ENCODE measurements around the gene SLC2A5. TPM values are rescaled to one million over a fixed set of nuclear protein-coding genes. Genes with fewer than 3 reads are reported as not detected.

Gene SLC2A5
- total and polyA plus RNA-seq, 2 donors (not counting 3 experiments of a cell fraction or from before 2014, with no cell fraction given), result not detected

DNA sequence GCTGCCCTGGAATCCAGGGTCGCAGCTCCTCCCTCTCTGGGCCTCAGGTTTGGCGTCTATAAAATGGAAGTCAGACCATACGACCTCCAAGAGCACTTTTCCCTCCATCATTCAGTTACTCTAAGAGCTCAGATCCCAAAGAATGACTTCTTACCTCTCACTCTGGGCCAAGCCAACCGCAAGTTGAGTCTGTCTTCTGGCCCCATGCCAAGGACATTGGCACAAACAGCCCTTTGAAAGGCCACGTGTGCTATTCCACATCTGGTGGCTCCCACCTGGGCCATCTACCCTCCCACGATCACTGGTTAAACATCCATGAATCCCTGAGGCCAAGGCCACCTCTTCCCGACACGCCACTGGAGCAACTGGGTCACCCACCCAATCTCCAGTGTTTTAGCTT is 55.6 kb downstream of the SLC2A5 start:
- no TSS peak for BruUV-seq (replicated peaks)
- ChIA-PET POLR2A (no interaction called here), CTCF (interaction anchor here (2.3 to 3.7 kb wide), 2 partner anchors 9 to 88 kb away, joined by 9 to 45 read pairs; no protein-coding TSS in a partner anchor)
- TF ChIP-seq GATA2 (IDR thresholded peaks at IDR 0.05; ENCODE audit: insufficient read depth, insufficient read length, low read depth, low read length) (no peak), POLR2AphosphoS5 (IDR thresholded peaks at IDR 0.05; ENCODE audit: insufficient read depth, low read depth, low read length) (no peak), POLR2A (IDR thresholded peaks at IDR 0.05; ENCODE audit: low read depth, low read length) (no peak), FOS (IDR thresholded peaks at IDR 0.05; ENCODE audit: borderline replicate concordance, insufficient read depth, low read length) (no peak), MYC (IDR thresholded peaks at IDR 0.05; ENCODE audit: low read depth, low read length) (no peak), EZH2 (IDR thresholded peaks at IDR 0.05; ENCODE audit: borderline replicate concordance, low read depth, low read length, severe bottlenecking) (no peak), JUN (IDR thresholded peaks at IDR 0.05; ENCODE audit: borderline replicate concordance, insufficient read depth, insufficient read length, low read depth) (no peak)
- TF ChIP-seq, protein P1, sequence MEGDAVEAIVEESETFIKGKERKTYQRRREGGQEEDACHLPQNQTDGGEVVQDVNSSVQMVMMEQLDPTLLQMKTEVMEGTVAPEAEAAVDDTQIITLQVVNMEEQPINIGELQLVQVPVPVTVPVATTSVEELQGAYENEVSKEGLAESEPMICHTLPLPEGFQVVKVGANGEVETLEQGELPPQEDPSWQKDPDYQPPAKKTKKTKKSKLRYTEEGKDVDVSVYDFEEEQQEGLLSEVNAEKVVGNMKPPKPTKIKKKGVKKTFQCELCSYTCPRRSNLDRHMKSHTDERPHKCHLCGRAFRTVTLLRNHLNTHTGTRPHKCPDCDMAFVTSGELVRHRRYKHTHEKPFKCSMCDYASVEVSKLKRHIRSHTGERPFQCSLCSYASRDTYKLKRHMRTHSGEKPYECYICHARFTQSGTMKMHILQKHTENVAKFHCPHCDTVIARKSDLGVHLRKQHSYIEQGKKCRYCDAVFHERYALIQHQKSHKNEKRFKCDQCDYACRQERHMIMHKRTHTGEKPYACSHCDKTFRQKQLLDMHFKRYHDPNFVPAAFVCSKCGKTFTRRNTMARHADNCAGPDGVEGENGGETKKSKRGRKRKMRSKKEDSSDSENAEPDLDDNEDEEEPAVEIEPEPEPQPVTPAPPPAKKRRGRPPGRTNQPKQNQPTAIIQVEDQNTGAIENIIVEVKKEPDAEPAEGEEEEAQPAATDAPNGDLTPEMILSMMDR (IDR thresholded peaks at IDR 0.05; ENCODE audit: extremely low read depth in 1 of 2, insufficient read depth in 1 of 2, low read depth in 1 of 2, low read length in 2 of 2), result no peak
- TF ChIP-seq, protein P2, sequence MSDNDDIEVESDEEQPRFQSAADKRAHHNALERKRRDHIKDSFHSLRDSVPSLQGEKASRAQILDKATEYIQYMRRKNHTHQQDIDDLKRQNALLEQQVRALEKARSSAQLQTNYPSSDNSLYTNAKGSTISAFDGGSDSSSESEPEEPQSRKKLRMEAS (IDR thresholded peaks at IDR 0.05; ENCODE audit: insufficient read depth, insufficient read length), result no peak
- Histone ChIP-seq H3K79me2 (ENCODE audit: control insufficient read depth, insufficient read depth, low read length) (no peaks in the 10 kb centered on the region), H3K9me1 (replicated peaks; ENCODE audit: control insufficient read depth, extremely low read depth, insufficient read depth, low read length) (no peaks in the 10 kb centered on the region), H3K27me3 (ENCODE audit: control insufficient read depth in 2 of 2, insufficient read depth in 2 of 2, low read length in 2 of 2) (no peaks in the 10 kb centered on the region), H3K4me1 (ENCODE audit: control insufficient read depth, extremely low read depth, insufficient read depth, low read length) (peaks cover 12% of the 10 kb centered on the region), H3K4me2 (ENCODE audit: insufficient read depth, low read length) (no peak overlapping the region), H3K9me3 (replicated peaks; ENCODE audit: control insufficient read depth, insufficient read depth, low read length) (no peaks in the 10 kb centered on the region), H4K20me1 (replicated peaks; ENCODE audit: control insufficient read depth, extremely low read depth, insufficient read depth, low read length) (no peaks in the 10 kb centered on the region), H3K36me3 (ENCODE audit: control insufficient read depth in 2 of 2, extremely low read depth in 1 of 2, insufficient read depth in 2 of 2, low read length in 2 of 2) (no peaks in the 10 kb centered on the region), H2AFZ (ENCODE audit: low read depth, low read length) (no peak overlapping the region), H3K9ac (replicated peaks; ENCODE audit: extremely low read depth, insufficient read depth, low read length) (no peak overlapping the region), H3K27ac (ENCODE audit: insufficient read depth, low read depth, low read length) (no peak overlapping the region), H3K4me3 (replicated peaks in 1 of 3; ENCODE audit: insufficient read depth in 1 of 3, low read depth in 1 of 3, low read length in 3 of 3) (no peak overlapping the region)
- dilution Hi-C loops (cut with MboI; ENCODE audit: extremely low pct_ligation_motif_present, low sequenced_read_pairs) (no loop called here), intact Hi-C loops (cut with micrococcal nuclease) (no loop called here)
- FAIRE-seq (no peak), DNase-seq (ENCODE audit: low read depth, low spot score) (no peak)

Data from endothelial cell of umbilical vein (primary cell).